HL-60 (cell line): ENCODE results near the gene SORCS1.

Experiments used
- POLR2AphosphoS5 ChIP-seq: IDR thresholded peaks from 2 replicates; pipeline ENCODE4 v1.6.1; 2012; ENCODE audit warnings: low read depth
- TF ChIP-seq, protein P1 (sequence below): IDR thresholded peaks from one replicate; pipeline ENCODE4 v1.5.1; 2011; ENCODE audit warnings: low read length, control low read depth, inconsistent platforms; ENCODE audit not compliant: insufficient read depth

DNA sequence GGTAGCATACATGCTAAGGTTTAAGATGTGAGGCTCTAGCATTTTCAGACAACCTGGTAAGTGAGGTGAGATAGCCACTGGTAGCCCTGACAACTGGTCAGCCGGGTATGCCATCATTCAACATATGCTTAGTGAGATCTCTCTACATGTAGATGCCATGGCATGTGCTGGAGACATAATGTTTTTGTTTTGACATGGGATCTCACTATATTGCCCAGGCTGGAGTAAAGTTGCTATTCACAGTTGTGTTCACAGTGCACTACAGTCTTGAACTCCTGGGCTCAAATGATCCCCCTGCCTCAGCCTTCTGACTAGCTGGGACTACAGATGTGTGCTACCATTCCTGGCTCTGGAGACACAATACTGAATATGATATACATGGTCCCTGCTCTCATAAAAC, 437.3 kb downstream of the SORCS1 start:
- TF ChIP-seq POLR2AphosphoS5 = no peak
- TF ChIP-seq, protein P1, sequence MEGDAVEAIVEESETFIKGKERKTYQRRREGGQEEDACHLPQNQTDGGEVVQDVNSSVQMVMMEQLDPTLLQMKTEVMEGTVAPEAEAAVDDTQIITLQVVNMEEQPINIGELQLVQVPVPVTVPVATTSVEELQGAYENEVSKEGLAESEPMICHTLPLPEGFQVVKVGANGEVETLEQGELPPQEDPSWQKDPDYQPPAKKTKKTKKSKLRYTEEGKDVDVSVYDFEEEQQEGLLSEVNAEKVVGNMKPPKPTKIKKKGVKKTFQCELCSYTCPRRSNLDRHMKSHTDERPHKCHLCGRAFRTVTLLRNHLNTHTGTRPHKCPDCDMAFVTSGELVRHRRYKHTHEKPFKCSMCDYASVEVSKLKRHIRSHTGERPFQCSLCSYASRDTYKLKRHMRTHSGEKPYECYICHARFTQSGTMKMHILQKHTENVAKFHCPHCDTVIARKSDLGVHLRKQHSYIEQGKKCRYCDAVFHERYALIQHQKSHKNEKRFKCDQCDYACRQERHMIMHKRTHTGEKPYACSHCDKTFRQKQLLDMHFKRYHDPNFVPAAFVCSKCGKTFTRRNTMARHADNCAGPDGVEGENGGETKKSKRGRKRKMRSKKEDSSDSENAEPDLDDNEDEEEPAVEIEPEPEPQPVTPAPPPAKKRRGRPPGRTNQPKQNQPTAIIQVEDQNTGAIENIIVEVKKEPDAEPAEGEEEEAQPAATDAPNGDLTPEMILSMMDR = no peak
